Measurements from ENCODE around the gene SCRN2. TPM values are rescaled to one million over a fixed set of nuclear protein-coding genes. Genes with fewer than 3 reads are reported as not detected.

Gene SCRN2
- total RNA-seq, 2 donors from 2014 or later = 36.8 to 40.0 TPM

DNA sequence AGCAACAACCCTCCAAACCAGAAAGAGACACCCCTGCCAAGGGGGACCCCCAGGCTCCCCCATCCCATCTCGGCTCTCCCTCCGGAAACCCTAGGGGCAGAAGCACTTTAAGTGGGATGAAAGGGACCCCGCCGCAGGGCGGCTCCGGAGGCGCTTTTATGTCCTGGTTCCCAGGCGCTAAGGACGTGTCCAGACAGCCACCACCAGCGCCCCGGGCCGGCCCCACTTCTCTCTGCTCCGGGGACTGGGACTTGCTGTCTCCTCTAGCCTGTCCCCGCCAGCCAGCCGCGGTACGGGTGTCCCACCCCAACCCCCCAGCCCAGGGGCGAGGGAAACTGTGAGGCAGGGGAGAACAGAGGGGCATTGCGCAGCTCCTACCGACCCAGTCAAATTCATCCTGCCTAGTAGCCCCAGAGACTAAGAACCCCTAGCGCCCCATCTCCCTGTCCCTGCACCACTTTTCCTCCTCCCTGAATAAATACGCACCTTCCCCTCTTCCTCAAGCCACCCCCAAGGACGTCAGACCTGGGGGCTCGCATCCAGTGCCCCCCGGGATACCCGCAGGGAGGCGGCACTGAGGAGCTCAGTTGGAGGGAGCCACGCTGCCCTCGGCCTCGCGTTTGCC is 5.8 kb upstream of the SCRN2 start:
- Histone ChIP-seq H3K9me3 (no peaks in the 10 kb centered on the region), H3K27ac (no peak overlapping the region), H3K36me3 (no peaks in the 10 kb centered on the region), H3K4me3 (no peak overlapping the region), H3K4me1 (peaks cover 11% of the 10 kb centered on the region), H3K9ac (ENCODE audit: low read depth in 2 of 2, low read length in 2 of 2) (no peak overlapping the region), H3K27me3 (peaks cover 28% of the 10 kb centered on the region)
- TF ChIP-seq, protein P1, sequence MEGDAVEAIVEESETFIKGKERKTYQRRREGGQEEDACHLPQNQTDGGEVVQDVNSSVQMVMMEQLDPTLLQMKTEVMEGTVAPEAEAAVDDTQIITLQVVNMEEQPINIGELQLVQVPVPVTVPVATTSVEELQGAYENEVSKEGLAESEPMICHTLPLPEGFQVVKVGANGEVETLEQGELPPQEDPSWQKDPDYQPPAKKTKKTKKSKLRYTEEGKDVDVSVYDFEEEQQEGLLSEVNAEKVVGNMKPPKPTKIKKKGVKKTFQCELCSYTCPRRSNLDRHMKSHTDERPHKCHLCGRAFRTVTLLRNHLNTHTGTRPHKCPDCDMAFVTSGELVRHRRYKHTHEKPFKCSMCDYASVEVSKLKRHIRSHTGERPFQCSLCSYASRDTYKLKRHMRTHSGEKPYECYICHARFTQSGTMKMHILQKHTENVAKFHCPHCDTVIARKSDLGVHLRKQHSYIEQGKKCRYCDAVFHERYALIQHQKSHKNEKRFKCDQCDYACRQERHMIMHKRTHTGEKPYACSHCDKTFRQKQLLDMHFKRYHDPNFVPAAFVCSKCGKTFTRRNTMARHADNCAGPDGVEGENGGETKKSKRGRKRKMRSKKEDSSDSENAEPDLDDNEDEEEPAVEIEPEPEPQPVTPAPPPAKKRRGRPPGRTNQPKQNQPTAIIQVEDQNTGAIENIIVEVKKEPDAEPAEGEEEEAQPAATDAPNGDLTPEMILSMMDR (IDR thresholded peaks at IDR 0.05) = no peak
- intact Hi-C loops (cut with DNase I) = loop anchor here (10.0 kb wide), 1 partner anchor 128 kb away; the partner anchor contains the start of gene CDK5RAP3
- no peak for DNase-seq

DNA sequence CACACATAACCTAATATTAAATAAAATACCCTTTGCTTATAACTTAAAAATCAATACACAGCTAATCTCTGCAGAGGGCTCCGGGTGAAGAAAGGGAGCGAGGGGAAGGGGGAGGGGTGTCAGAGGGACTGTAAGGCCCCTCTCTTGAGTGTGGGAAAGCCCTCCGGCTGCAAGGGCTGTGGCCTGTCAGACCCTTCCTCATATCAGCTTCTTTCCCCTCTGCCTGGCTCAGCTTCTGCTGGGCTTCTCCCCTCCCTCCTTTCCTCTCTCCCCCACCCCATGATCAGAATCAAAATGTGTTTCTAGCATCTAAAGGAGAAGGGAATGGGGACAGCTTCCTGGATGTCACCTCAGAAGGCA is 4.6 kb upstream of the SCRN2 start:
- no peak overlapping the region for H3K4me3 ChIP-seq
- intact Hi-C loops (cut with DNase I) = loop anchor here (10.0 kb wide), 1 partner anchor 129 kb away; the partner anchor contains the start of gene CDK5RAP3
- no peaks in the 10 kb centered on the region for H3K9me3 ChIP-seq
- H3K36me3 ChIP-seq = no peaks in the 10 kb centered on the region
- no peak for DNase-seq
- TF ChIP-seq, protein P1 (IDR thresholded peaks at IDR 0.05) = no peak
- H3K9ac ChIP-seq (ENCODE audit: low read depth in 2 of 2, low read length in 2 of 2) = no peak overlapping the region
- no peak overlapping the region for H3K27ac ChIP-seq
- H3K4me1 ChIP-seq = peaks cover 11% of the 10 kb centered on the region
- peaks cover 20% of the 10 kb centered on the region for H3K27me3 ChIP-seq

DNA sequence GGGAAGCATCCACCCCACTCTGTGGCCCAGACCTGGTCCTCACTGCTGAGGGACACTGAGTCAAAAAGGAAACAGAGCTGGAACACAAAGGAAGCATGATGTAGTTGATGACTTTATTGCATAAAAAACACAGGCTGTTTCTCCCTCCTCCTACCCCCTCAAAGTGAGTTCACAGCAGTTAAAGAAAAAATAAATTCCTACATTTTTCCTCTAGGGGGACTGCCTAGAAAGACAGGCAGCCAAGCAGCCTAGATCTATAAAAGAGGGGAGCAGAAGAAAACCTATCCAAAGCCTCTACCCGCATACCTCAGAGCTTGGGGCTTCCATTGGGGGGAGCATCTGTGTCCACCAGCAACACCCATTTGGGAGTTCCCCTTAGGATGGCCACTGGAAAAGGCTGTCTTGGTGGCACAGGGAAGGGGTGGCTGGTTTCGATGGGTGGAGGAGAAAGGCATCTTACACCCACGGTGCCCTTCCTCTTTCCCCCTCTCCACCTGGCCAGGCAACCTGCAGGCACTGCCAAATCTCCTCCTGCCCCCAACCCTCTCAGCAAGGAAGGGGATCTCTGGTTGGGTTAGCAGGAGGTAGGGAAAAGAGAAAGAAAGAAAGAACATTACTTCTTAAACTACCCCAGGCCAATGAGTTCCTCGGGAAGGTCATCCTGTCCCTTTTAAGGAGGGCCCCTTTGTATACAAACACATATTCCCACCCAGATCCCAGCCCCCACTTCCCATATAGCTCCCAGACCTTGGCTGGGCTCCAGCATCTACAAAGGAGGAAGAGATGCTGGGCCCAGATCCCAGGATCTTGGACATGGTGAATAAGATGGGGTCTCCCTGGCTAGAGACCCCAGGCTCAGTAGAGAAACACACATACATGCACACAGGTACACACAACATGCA is 4.0 kb upstream of the SCRN2 start:
- DNase-seq = no peak
- no peaks in the 10 kb centered on the region for H3K9me3 ChIP-seq
- intact Hi-C loops (cut with DNase I) = loop anchor here (10.0 kb wide), 1 partner anchor 130 kb away; the partner anchor contains the start of gene CDK5RAP3
- no peak overlapping the region for H3K4me3 ChIP-seq
- TF ChIP-seq, protein P1 (IDR thresholded peaks at IDR 0.05) = no peak
- peaks cover 18% of the 10 kb centered on the region for H3K27me3 ChIP-seq
- no peaks in the 10 kb centered on the region for H3K36me3 ChIP-seq
- no peak overlapping the region for H3K27ac ChIP-seq
- H3K9ac ChIP-seq (ENCODE audit: low read depth in 2 of 2, low read length in 2 of 2) = no peak overlapping the region
- peaks cover 12% of the 10 kb centered on the region for H3K4me1 ChIP-seq

DNA sequence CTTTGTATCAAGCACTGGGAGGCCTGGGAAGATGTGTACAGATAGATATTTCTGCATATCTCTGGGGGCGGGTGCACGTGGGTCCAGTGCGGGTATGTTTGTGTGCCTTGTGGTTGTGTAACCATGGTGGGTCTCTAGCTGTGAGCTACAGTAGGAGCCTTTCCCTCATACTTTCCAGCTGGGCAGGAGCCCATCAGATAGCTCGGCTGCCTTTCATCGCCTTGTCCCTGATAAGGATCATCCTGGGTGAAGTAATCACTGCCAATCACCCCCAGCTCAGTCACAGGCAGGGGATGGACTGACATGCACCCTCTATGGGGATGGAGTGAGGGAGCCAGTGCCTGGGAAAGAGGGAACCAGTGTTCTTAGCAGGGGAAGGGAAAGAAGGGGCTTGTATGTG is 3.2 kb upstream of the SCRN2 start:
- Histone ChIP-seq H3K4me1 (peaks cover 15% of the 10 kb centered on the region), H3K27ac (no peak overlapping the region), H3K9me3 (no peaks in the 10 kb centered on the region), H3K27me3 (peaks cover 18% of the 10 kb centered on the region), H3K9ac (ENCODE audit: low read depth in 2 of 2, low read length in 2 of 2) (no peak overlapping the region), H3K4me3 (no peak overlapping the region), H3K36me3 (no peaks in the 10 kb centered on the region)
- TF ChIP-seq, protein P1 (IDR thresholded peaks at IDR 0.05) = no peak
- intact Hi-C loops (cut with DNase I) = loop anchor here (10.0 kb wide), 1 partner anchor 131 kb away; the partner anchor contains the start of gene CDK5RAP3
- no peak for DNase-seq

DNA sequence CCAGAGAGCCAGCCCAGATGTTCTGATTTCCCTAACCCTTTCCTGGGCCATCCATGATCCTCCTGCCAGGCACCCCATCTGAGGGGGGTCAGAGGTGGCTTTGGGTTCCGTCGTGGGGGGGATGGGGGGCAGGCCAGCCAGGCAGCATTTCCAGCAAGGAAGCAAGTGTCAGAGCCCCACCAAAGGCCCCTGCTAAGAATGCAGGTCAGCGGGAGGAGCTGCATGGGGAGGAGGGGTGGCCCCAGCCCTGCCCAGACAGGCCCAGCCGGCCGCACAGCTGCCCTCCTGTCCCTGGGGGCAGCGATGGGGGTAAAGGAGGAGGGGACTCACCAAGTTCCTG is 2.3 kb upstream of the SCRN2 start:
- intact Hi-C loops (cut with DNase I) = loop anchor here (2.0 to 10.0 kb wide), 2 partner anchors 47 to 131 kb away; partner anchors contain the start of gene CDK5RAP3
- no peak overlapping the region for H3K4me3 ChIP-seq
- H3K27ac ChIP-seq = no peak overlapping the region
- H3K4me1 ChIP-seq = peaks cover 15% of the 10 kb centered on the region
- H3K9ac ChIP-seq (ENCODE audit: low read depth in 2 of 2, low read length in 2 of 2) = peak overlapping the region in 1 of 2 donors; percentile 13
- no peaks in the 10 kb centered on the region for H3K36me3 ChIP-seq
- TF ChIP-seq, protein P1 (IDR thresholded peaks at IDR 0.05) = no peak
- peaks cover 16% of the 10 kb centered on the region for H3K27me3 ChIP-seq
- no peak for DNase-seq
- no peaks in the 10 kb centered on the region for H3K9me3 ChIP-seq

All from colonic mucosa (tissue), 4 donors.